Stimulated activated CD4-positive, alpha-beta T cell treated with anti-CD3 and anti-CD28 coated beads, Interleukin-1b, Interleukin-23, amount 100 ng/mL, for 1 hour (primary cell): ENCODE results near the gene MUC5AC.
"Not testable (repeated sequence)": the region's sequence is repeated elsewhere in the genome, so short reads cannot be mapped to it uniquely, and the experiment has no call there.

ENCODE experiments used
- DNase-seq, 2 donors: peaks; one replicate each; pipeline ENCODE4 v3.0.0-alpha.2; 2020; ENCODE audit warnings: low read depth in 2 of 2

MUC5AC gene

DNA sequence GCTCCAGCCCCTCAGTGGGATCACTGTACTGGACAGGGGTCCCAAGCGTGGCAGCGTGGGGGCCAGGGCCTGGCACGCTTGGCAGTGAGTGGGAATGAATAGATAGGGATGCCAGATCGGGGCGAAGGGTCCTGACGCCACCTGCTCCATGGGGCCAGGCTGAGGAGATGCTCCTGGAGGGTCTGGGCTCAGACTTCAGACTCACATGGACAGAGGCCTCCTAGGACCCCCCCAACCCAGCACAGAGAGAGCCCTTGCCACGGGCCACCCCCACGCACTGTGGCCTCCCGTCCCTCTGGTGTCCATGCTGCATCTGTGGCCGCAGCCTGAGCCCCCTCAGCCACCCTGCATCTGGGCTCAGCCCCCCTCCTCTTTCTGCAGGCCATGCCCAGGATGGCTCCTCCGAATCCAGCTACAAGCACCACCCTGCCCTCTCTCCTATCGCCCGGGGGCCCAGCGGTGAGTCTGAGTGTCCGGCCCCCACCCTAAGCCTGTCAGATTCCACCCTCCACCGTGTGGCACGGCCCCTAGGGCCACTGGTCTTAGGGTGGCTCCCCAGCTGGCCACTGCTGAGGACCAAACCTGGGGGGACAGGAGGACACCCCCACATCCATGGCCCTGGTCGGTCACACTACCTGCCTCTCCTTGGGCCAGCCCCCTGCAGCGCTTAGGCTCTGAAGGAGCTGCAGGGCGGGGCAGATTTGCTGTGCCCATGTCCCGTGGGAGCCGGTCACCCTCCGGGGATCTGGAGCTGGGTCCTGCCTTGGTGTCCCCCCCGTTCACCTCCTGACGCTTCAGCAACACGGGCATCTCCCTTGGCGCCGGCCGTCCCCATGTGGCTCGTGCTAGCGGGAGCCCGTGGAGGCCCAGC, 2.7 kb downstream of the MUC5AC start:
- no peak for DNase-seq

GRCh38 chr11:1161410-1162137, 3.8 kb downstream of the MUC5AC start:
- DNase-seq = no peak

DNA sequence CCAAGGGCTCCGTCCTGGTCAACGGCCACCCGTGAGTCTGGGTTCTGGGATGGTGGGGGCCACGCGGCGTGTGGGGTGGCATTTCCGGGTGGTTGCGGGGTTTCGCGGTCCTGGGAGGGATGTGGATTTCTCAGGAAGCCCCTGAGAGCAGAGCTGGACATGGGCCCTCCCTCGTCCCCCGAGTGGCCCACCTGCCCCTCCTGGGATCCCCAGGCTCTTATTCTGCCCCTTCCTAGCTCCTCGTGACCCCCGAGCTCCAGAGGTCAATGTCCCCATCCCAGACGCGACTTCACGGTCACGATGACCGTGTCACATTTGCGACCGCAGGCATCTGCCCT, 4.4 kb downstream of the MUC5AC start:
- no peak for DNase-seq

- DNase-seq = no peak
These were observed 4.9 kb downstream of the MUC5AC start for GRCh38 chr11:1162491-1163311.

- DNase-seq = no peak
These were observed 5.7 kb downstream of the MUC5AC start for GRCh38 chr11:1163321-1163910.

DNA sequence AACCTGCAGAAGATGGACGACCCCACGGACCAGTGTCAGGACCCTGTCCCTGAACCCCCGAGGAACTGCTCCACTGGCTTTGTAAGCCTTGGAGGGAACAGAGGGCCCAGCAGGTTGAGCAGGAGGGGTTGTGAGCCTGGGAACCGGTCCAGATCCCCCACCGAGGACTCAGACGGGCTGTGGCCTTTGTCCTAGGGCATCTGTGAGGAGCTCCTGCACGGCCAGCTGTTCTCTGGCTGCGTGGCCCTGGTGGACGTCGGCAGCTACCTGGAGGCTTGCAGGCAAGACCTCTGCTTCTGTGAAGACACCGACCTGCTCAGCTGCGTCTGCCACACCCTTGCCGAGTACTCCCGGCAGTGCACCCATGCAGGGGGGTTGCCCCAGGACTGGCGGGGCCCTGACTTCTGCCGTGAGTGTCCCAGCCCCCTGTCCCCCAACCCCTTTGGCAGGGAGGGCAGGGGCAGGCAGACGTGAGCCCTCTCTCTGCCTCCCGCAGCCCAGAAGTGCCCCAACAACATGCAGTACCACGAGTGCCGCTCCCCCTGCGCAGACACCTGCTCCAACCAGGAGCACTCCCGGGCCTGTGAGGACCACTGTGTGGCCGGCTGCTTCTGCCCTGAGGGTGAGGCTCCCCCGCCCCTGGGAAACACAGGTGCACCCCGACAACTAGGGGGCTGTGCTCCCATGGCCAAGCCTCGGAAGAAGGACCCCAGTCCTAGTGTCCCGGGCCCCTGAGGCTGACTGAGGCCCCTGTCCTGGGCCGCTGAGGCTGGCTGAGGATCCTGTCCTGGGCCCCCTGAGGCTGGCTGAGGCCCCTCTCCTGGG, 6.4 kb downstream of the MUC5AC start:
- DNase-seq = no peak

GRCh38 chr11:1164779-1165255, 7.1 kb downstream of the MUC5AC start:
- not testable (repeated sequence) for DNase-seq

- no peak for DNase-seq
These were observed 7.7 kb downstream of the MUC5AC start for GRCh38 chr11:1165256-1166041.

- no peak for DNase-seq
These were observed 9.5 kb downstream of the MUC5AC start for GRCh38 chr11:1167256-1167655.

DNA sequence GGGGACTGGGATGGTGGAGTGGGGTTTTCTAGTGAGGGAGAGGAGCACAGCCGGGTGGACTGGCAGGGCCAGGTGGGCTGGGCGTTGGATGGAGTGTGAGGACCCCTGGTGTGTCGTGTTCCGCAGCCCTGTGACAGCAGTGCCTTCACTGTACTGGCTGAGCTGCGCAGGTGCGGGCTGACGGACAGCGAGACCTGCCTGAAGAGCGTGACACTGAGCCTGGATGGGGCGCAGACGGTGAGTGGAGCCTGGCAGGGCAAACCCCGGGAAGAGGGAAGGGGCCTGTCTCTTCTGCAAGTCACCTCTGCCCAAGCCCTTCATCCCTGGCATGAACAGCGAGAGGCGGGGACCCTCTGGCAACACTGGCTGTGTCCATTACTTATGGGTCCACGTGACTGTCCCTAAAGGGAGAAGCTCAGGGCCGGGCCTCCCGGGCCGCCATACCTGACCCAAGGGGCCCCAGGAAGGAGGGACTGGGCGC, 10.0 kb downstream of the MUC5AC start:
- no peak for DNase-seq

DNA sequence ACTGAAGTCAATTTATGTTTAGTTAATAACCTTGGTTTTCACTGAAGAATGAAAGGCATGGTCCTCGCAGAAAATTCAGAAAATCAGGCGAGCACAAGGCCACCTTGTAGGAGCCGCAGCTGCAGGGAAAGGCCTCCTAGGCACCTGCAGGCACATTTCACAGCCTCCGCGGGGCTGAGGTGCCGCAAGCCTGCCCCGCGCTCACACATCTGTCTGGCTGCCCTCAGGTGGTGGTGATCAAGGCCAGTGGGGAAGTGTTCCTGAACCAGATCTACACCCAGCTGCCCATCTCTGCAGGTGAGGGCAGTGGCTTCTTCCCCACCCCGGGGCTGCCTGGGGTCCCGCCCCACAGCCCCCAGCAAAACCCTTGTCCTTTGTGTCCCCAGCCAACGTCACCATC, 10.5 kb downstream of the MUC5AC start:
- no peak for DNase-seq

DNA sequence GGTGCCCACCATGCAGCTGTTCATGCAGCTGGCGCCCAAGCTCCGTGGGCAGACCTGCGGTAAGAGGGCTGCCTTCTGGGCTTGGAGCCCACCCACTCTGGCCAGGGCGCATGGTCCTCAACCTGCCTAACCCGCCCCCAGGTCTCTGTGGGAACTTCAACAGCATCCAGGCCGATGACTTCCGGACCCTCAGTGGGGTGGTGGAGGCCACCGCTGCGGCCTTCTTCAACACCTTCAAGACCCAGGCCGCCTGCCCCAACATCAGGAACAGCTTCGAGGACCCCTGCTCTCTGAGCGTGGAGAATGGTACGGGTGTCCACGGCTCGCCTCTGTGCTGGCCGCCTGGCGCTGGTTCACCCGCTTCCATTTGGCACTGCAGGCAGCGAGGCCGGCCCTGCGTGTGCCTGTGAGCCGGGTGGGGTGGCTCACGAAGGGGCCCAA, 11.0 kb downstream of the MUC5AC start:
- no peak for DNase-seq

- no peak for DNase-seq
These were observed 13.7 kb downstream of the MUC5AC start for GRCh38 chr11:1171223-1171984.

DNA sequence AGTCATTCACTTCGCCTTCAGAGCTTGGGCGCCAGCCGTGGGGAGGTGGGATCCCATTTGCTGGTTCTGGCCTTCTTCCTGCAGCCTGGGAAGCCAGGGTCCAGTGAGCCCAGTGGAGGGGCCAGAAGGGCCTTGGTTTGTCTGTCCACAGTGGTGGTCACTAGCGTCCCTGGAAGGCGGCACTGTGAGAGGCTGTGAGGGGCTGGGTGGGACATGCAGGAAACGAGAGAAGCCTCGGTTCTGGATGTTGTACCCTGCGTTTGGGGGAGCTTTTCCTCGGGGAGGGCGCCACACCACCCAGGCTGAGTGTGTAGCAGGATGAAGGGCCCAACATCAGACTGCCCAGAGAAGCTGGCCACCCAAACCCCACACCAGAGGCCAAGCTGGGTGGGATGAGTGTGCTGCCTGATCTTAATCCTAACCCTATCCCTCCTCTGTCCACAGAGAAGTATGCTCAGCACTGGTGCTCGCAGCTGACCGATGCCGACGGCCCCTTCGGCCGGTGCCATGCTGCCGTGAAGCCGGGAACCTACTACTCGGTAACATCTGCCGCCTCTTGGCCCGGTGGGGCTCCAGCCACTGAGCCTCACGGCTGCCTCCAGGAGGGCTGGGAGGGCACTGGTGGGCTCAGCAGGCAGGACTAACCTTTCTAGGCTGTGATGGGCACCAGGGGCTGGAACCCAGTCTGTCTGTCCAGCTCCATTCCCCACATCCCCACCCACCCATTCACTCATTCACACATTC, 14.4 kb downstream of the MUC5AC start:
- no peak for DNase-seq

- no peak for DNase-seq
These were observed 15.0 kb downstream of the MUC5AC start for GRCh38 chr11:1172729-1173117.

- not testable (repeated sequence) for DNase-seq
These were observed 15.6 kb downstream of the MUC5AC start for GRCh38 chr11:1173396-1173795.

DNA sequence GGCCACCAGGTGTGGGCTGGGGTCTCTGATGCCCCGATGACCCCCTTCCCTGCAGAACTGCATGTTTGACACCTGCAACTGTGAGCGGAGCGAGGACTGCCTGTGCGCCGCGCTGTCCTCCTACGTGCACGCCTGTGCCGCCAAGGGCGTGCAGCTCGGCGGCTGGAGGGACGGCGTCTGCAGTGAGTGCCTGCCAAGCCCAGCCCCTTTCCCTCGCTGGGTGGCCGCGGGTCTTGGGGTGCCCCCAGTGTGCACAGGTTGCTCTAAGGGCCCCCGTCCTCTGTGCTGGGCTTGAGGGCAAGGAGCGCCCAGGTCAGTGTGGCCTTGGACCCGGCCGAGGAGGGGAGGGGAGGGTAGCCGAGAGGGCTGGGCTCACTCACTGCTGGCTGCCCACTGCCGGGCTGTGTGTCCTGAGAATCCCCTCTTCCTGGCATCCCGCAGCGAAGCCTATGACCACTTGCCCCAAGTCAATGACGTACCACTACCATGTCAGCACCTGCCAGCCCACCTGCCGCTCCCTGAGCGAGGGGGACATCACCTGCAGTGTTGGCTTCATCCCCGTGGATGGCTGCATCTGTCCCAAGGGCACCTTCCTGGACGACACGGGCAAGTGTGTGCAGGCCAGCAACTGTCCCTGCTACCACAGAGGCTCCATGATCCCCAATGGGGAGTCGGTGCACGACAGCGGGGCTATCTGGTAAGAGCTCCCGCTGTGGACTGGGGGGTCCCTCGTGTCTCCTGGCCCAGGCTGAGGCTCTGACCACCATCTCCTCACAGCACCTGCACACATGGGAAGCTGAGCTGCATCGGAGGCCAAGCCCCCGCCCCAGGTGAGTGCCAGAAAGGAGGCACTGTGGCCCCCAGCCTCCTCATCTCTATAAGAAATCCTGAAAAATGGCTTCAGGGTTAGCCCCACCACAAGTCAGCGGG, 17.0 kb downstream of the MUC5AC start:
- DNase-seq = no peak
